MM.1S (cell line): ENCODE data around the gene USP54.

Experiments used
- EZH2 ChIP-seq: fragments of 300-600 bp; sonication (generic); optimal IDR thresholded peaks from 2 replicates; pipeline ENCODE3; 2017; ENCODE audit warnings: low read depth, mild to moderate bottlenecking, antibody characterized with exemption, low read length, mixed read lengths
- EZH2phosphoT487 ChIP-seq: fragments of 300-600 bp; sonication (generic); IDR thresholded peaks from 2 replicates; pipeline ENCODE4 v1.6.1; 2018; ENCODE audit warnings: antibody characterized with exemption, low read length
- TF ChIP-seq, protein P1 (sequence below): fragments of 300-600 bp; sonication (generic); IDR thresholded peaks from 2 replicates; pipeline ENCODE4 v1.5.1; 2016; ENCODE audit warnings: antibody characterized with exemption, low read length, mixed read lengths

DNA sequence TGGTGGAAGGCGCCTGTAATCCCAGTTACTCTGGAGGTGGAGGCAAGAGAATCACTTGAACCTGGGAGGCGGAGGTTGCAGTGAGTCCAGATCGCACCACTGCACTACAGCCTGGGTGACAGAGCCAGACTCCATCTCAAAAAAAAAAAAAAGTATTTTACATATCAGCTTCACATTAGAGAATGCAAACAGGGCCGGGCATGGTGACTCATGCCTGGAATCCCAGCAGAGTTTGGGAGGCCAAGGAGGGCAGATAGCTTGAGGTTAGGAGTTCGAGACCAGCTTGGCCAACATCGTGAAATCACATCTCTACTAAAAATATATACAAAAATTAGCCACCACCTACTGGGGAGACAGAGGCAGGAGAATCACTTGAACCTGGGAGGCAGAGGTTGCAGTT lies 31.6 kb downstream of the USP54 start:
- TF ChIP-seq, protein P1, sequence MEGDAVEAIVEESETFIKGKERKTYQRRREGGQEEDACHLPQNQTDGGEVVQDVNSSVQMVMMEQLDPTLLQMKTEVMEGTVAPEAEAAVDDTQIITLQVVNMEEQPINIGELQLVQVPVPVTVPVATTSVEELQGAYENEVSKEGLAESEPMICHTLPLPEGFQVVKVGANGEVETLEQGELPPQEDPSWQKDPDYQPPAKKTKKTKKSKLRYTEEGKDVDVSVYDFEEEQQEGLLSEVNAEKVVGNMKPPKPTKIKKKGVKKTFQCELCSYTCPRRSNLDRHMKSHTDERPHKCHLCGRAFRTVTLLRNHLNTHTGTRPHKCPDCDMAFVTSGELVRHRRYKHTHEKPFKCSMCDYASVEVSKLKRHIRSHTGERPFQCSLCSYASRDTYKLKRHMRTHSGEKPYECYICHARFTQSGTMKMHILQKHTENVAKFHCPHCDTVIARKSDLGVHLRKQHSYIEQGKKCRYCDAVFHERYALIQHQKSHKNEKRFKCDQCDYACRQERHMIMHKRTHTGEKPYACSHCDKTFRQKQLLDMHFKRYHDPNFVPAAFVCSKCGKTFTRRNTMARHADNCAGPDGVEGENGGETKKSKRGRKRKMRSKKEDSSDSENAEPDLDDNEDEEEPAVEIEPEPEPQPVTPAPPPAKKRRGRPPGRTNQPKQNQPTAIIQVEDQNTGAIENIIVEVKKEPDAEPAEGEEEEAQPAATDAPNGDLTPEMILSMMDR = no peak
- TF ChIP-seq EZH2phosphoT487 (no peak), EZH2 (no peak)
